GM13976 (cell line): ENCODE data around the gene ALPK3.

ENCODE experiments used
- DNase-seq: peaks from one replicate; pipeline ENCODE4 v3.0.0; 2012; ENCODE audit warnings: low spot score
- CTCF ChIP-seq: IDR thresholded peaks from 2 replicates; pipeline ENCODE4 v1.5.1; 2012; ENCODE audit warnings: borderline replicate concordance, mild to moderate bottlenecking; ENCODE audit not compliant: insufficient read depth; ENCODE audit errors: extremely low read depth, missing control alignments, control extremely low read depth
- in situ Hi-C: fragments of 300-500 bp; cut with MboI; formaldehyde crosslinking; loops from one replicate; pipeline ENCODE4 v1.12.0; 2022; ENCODE audit warnings: low sequenced_read_pairs, mixed read lengths, inconsistent platforms; ENCODE audit not compliant: unreplicated experiment

The ALPK3 gene

GRCh38 chr15:84889991-84890669 lies 73.0 kb downstream of the ALPK3 start:
- no peak for DNase-seq
- in situ Hi-C loops, result no loop called here
- TF ChIP-seq CTCF, result no peak

GRCh38 chr15:84890670-84891162 lies 73.6 kb downstream of the ALPK3 start:
- no peak for DNase-seq
- no peak for TF ChIP-seq CTCF
- in situ Hi-C loops, result no loop called here

- no peak for DNase-seq
- in situ Hi-C loops, result no loop called here
- no peak for TF ChIP-seq CTCF
Measured at GRCh38 chr15:84891339-84891738, 74.2 kb downstream of the ALPK3 start.

- DNase-seq, result no peak
- in situ Hi-C loops, result no loop called here
- no peak for TF ChIP-seq CTCF
Measured at GRCh38 chr15:84892786-84893307, 75.7 kb downstream of the ALPK3 start.

GRCh38 chr15:84893607-84894006 lies 76.5 kb downstream of the ALPK3 start:
- no peak for TF ChIP-seq CTCF
- in situ Hi-C loops, result no loop called here
- no peak for DNase-seq

GRCh38 chr15:84894736-84895425 lies 77.7 kb downstream of the ALPK3 start:
- in situ Hi-C loops, result no loop called here

More at GRCh38 chr15:84894736-84895425, 77.7 kb downstream of the ALPK3 start:
- TF ChIP-seq CTCF, result no peak
- no peak for DNase-seq
